ENCODE data around the gene RNF113A.

DNA sequence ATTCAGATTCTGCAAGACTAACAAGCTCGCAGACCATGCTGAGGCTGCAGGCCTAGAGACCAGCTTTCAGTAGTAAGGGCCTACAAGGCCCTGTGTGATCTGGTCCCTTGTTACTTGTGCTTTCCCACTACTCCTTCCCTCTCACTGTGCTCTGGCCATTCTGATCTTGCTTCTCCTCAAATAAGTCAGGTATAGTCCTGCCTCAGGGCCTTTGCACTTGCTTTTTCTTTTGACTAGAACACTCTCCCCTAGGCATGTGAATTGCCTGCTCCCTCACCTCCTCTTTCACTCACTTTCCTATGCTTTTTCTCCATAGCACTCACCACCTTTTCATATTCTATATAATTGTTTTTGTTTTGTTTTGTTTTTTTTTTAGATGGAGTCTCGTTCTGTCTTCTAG lies 46.3 kb upstream of the RNF113A start:
- TF ChIP-seq, protein P1, sequence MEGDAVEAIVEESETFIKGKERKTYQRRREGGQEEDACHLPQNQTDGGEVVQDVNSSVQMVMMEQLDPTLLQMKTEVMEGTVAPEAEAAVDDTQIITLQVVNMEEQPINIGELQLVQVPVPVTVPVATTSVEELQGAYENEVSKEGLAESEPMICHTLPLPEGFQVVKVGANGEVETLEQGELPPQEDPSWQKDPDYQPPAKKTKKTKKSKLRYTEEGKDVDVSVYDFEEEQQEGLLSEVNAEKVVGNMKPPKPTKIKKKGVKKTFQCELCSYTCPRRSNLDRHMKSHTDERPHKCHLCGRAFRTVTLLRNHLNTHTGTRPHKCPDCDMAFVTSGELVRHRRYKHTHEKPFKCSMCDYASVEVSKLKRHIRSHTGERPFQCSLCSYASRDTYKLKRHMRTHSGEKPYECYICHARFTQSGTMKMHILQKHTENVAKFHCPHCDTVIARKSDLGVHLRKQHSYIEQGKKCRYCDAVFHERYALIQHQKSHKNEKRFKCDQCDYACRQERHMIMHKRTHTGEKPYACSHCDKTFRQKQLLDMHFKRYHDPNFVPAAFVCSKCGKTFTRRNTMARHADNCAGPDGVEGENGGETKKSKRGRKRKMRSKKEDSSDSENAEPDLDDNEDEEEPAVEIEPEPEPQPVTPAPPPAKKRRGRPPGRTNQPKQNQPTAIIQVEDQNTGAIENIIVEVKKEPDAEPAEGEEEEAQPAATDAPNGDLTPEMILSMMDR (IDR thresholded peaks at IDR 0.05) = no peak
- no peak for TF ChIP-seq EP300 (IDR thresholded peaks at IDR 0.05)
- no peak for TF ChIP-seq POLR2A (IDR thresholded peaks at IDR 0.05)
- no peak for TF ChIP-seq POLR2AphosphoS5 (IDR thresholded peaks at IDR 0.05)
